HG02970 (cell line): Measurements from ENCODE around the gene FAM98B.
"Not testable (repeated sequence)": the region's sequence is repeated elsewhere in the genome, so short reads cannot be mapped to it uniquely, and the experiment has no call there.

Experiments used
- ATAC-seq: cut with Tn5 transposase; IDR thresholded peaks from one replicate; pipeline ENCODE4 v1.9.1; 2021; ENCODE audit warnings: mild to moderate bottlenecking, moderate library complexity, moderate number of reproducible peaks; ENCODE audit not compliant: unreplicated experiment, low FRiP score

The FAM98B gene

GRCh38 chr15:38453971-38454695 is at the start of gene FAM98B:
TSS of gene FAM98B (plus strand) at chr15:38454127. CDS start at chr15:38454162, 35 bp downstream.
- peak; percentile 86 for ATAC-seq

- no peak for ATAC-seq
Measured at GRCh38 chr15:38406436-38406835, 47.5 kb upstream of the FAM98B start.

GRCh38 chr15:38408576-38408975 is 45.4 kb upstream of the FAM98B start:
- ATAC-seq: no peak

- no peak for ATAC-seq
Measured at GRCh38 chr15:38411902-38412301, 42.0 kb upstream of the FAM98B start.

- no peak for ATAC-seq
Measured at GRCh38 chr15:38412466-38412865, 41.5 kb upstream of the FAM98B start.

- ATAC-seq: no peak
Measured at GRCh38 chr15:38414357-38414756, 39.6 kb upstream of the FAM98B start.

- ATAC-seq: no peak
Measured at GRCh38 chr15:38421069-38421690, 32.7 kb upstream of the FAM98B start.

GRCh38 chr15:38424101-38424552 is 29.8 kb upstream of the FAM98B start:
- ATAC-seq: peak; percentile 45

- no peak for ATAC-seq
Measured at GRCh38 chr15:38425269-38425668, 28.7 kb upstream of the FAM98B start.

- no peak for ATAC-seq
Measured at GRCh38 chr15:38427380-38427779, 26.5 kb upstream of the FAM98B start.

GRCh38 chr15:38430106-38430760 is 23.7 kb upstream of the FAM98B start:
- no peak for ATAC-seq

- ATAC-seq: no peak
Measured at GRCh38 chr15:38436993-38437392, 16.9 kb upstream of the FAM98B start.

- ATAC-seq: not testable (repeated sequence)
Measured at GRCh38 chr15:38437603-38438002, 16.3 kb upstream of the FAM98B start.

- ATAC-seq: no peak
Measured at GRCh38 chr15:38438031-38438986, 15.6 kb upstream of the FAM98B start.

GRCh38 chr15:38440353-38441129 is 13.4 kb upstream of the FAM98B start:
- ATAC-seq: peak; percentile 80

GRCh38 chr15:38441130-38441519 is 12.8 kb upstream of the FAM98B start:
- ATAC-seq: no peak

GRCh38 chr15:38454696-38455090 is 766 bp downstream of the FAM98B start:
- no peak for ATAC-seq

- ATAC-seq: no peak
Measured at GRCh38 chr15:38455092-38455491, 1.2 kb downstream of the FAM98B start.

- ATAC-seq: no peak
Measured at GRCh38 chr15:38458646-38459045, 4.7 kb downstream of the FAM98B start.

- no peak for ATAC-seq
Measured at GRCh38 chr15:38459480-38459879, 5.6 kb downstream of the FAM98B start.
